OCI-LY3 (cell line): ENCODE measurements around the gene PCDH15.

Source experiments
- H2AFZ ChIP-seq: fragments of 200-600, 300-600 bp; shearing (Covaris generic); 2 replicates; pipeline ENCODE4 v1.6.0; 2014; ENCODE audit warnings: antibody characterized with exemption, low read depth, low read length
- H3K27ac ChIP-seq: fragments of 200-600, 300-600 bp; sonication (generic); 2 replicates; pipeline ENCODE4 v1.5.1; 2014; ENCODE audit warnings: mild to moderate bottlenecking, low read length, moderate library complexity, mixed read lengths
- H3K27me3 ChIP-seq: fragments of 200-600, 300-600 bp; sonication (generic); 2 replicates; pipeline ENCODE4 v1.6.1; 2014; ENCODE audit warnings: low read depth, low read length, mixed read lengths
- H3K36me3 ChIP-seq: fragments of 200-600, 300-600 bp; sonication (generic); replicated peaks from 2 replicates; pipeline ENCODE3; 2014; ENCODE audit warnings: low read depth, low read length, mixed read lengths
- H3K4me1 ChIP-seq: fragments of 300-600, 200-600 bp; sonication (generic); 2 replicates; pipeline ENCODE4 v1.6.1; 2014; ENCODE audit warnings: low read length, mixed read lengths
- H3K4me2 ChIP-seq: fragments of 200-600, 300-600 bp; sonication (generic); 2 replicates; pipeline ENCODE4 v1.6.1; 2014; ENCODE audit warnings: low read length, mixed read lengths
- H3K4me3 ChIP-seq: fragments of 300-600, 200-600 bp; sonication (generic); 2 replicates; pipeline ENCODE4 v1.5.1; 2014; ENCODE audit warnings: antibody characterized with exemption, mild to moderate bottlenecking, low read length, moderate library complexity
- H3K79me2 ChIP-seq: fragments of 300-600, 200-600 bp; shearing (Covaris generic); 2 replicates; pipeline ENCODE4 v1.6.1; 2014; ENCODE audit warnings: mild to moderate bottlenecking, low read length, mixed read lengths
- H3K9ac ChIP-seq: fragments of 300-600, 200-600 bp; shearing (Covaris generic); 2 replicates; pipeline ENCODE4 v1.6.0; 2014; ENCODE audit warnings: mild to moderate bottlenecking, low read length, moderate library complexity
- H3K9me3 ChIP-seq: fragments of 200-600, 300-600 bp; shearing (Covaris generic); 2 replicates; pipeline ENCODE4 v1.6.1; 2014; ENCODE audit warnings: low read length, mixed read lengths; ENCODE audit not compliant: insufficient read depth
- H4K20me1 ChIP-seq: fragments of 200-600, 300-600 bp; sonication (generic); 2 replicates; pipeline ENCODE4 v1.6.1; 2016; ENCODE audit warnings: low read length, mixed read lengths; ENCODE audit not compliant: insufficient read depth
- CTCF ChIP-seq: fragments of 200-600, 300-600 bp; sonication (generic); IDR thresholded peaks from 2 replicates; pipeline ENCODE4 v1.5.1; 2014; ENCODE audit warnings: antibody characterized with exemption, low read length, low read depth
- EZH2phosphoT487 ChIP-seq: fragments of 200-600 bp; shearing (Covaris generic); IDR thresholded peaks from 2 replicates; pipeline ENCODE4 v1.6.1; 2018; ENCODE audit warnings: antibody characterized with exemption, mixed run types, low read depth

The PCDH15 gene

GRCh38 chr10:54800741-54801421 lies at the start of gene PCDH15:
Gene PCDH15 (minus strand): TSS chr10:54801231. CDS start chr10:54664262, 136,969 bp downstream.
- peak within 1 kb of the TSS; percentile 61 for H3K4me3 ChIP-seq
- H3K79me2 ChIP-seq, result no peaks in the 10 kb centered on the region
- no peaks in the 10 kb centered on the region for H3K36me3 ChIP-seq
- H3K4me2 ChIP-seq, result peak within 1 kb of the TSS; percentile 75
- H2AFZ ChIP-seq, result peak within 1 kb of the TSS; percentile 71
- H3K9ac ChIP-seq, result no peak within 1 kb of the TSS
- peaks cover 18% of the 10 kb centered on the region for H3K4me1 ChIP-seq
- H3K27ac ChIP-seq, result no peak within 1 kb of the TSS
- H4K20me1 ChIP-seq, result no peaks in the 10 kb centered on the region
- no peaks in the 10 kb centered on the region for H3K9me3 ChIP-seq
- TF ChIP-seq EZH2phosphoT487 (no peak), CTCF (peak; percentile 59)
- no peaks in the 10 kb centered on the region for H3K27me3 ChIP-seq

GRCh38 chr10:54843932-54844331 lies 42.9 kb upstream of the PCDH15 start:
- Histone ChIP-seq H2AFZ (no peak overlapping the region), H3K4me1 (no peaks in the 10 kb centered on the region), H3K4me3 (no peak overlapping the region), H3K4me2 (no peak overlapping the region), H3K9ac (no peak overlapping the region), H3K79me2 (no peaks in the 10 kb centered on the region), H3K9me3 (no peaks in the 10 kb centered on the region), H3K36me3 (no peaks in the 10 kb centered on the region), H3K27ac (no peak overlapping the region), H3K27me3 (no peaks in the 10 kb centered on the region), H4K20me1 (no peaks in the 10 kb centered on the region)
- TF ChIP-seq CTCF (no peak), EZH2phosphoT487 (no peak)

DNA sequence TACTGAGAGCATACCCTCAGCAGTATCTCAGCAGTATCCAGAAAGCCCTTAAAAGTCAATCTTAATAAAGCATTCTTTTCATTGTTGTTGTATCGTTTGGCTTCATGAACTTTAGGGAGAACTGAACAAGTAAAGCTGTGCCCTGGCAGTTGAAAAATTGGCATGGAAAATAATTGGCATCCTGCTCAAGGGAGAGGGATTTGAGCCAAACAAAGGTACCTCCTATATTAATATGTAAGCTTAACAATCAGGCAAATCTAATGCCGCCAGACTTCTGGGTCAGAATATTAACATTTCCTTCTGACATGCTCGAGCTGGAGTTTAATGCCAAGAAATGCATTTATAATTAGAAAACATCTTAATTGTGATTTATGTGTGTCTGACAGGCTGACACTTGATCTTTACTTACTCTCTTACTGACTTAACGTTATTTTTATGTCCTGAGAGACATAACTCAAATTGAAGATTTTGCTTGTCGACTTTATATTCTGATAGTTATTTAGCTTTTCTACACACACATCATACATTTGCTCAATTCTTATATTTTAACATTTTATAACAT lies 42.1 kb upstream of the PCDH15 start:
- H3K9me3 ChIP-seq, result no peaks in the 10 kb centered on the region
- H3K79me2 ChIP-seq, result no peaks in the 10 kb centered on the region
- no peaks in the 10 kb centered on the region for H3K36me3 ChIP-seq
- no peak overlapping the region for H3K27ac ChIP-seq
- no peak overlapping the region for H2AFZ ChIP-seq
- H3K4me2 ChIP-seq, result no peak overlapping the region
- H3K4me3 ChIP-seq, result no peak overlapping the region
- TF ChIP-seq EZH2phosphoT487 (no peak), CTCF (no peak)
- no peaks in the 10 kb centered on the region for H3K4me1 ChIP-seq
- H3K27me3 ChIP-seq, result no peaks in the 10 kb centered on the region
- H4K20me1 ChIP-seq, result no peaks in the 10 kb centered on the region
- no peak overlapping the region for H3K9ac ChIP-seq

DNA sequence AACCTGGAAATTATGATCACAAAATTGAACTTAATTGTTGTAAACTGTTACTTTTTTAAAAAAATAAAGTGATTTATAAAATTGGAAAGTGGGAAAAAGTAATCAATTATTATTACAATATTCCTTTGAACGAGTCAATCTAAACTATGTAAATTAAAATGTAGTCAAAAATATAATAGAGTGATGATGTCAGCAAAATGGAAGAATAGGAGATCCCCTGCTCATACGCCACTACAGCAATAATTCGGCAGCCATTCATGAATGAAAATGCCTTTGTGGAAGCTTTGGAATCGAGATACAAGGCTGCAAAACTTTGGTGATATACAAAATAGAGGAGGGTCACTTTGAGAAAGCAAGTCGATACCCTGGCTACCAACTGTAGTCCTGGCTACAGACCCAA lies 36.4 kb upstream of the PCDH15 start:
- Histone ChIP-seq H3K4me2 (no peak overlapping the region), H3K27ac (no peak overlapping the region), H3K9ac (no peak overlapping the region), H3K27me3 (no peaks in the 10 kb centered on the region), H3K4me1 (no peaks in the 10 kb centered on the region), H3K9me3 (no peaks in the 10 kb centered on the region), H3K79me2 (no peaks in the 10 kb centered on the region), H3K4me3 (no peak overlapping the region), H4K20me1 (no peaks in the 10 kb centered on the region), H2AFZ (no peak overlapping the region), H3K36me3 (no peaks in the 10 kb centered on the region)
- TF ChIP-seq EZH2phosphoT487, result no peak
- no peak for TF ChIP-seq CTCF
